HepG2 (cell line): Measurements from ENCODE around the gene HPS3. TPM values are rescaled to one million over a fixed set of nuclear protein-coding genes. Genes with fewer than 3 reads are reported as not detected.

Experiments
- ELF3 ChIP-seq: IDR thresholded peaks from 2 replicates; pipeline ENCODE4 v1.6.1; 2016; ENCODE audit warnings: missing genetic modification reagents, missing compliant biosample characterization
- KDM5A ChIP-seq: fragments of 200-600 bp; sonication (generic); IDR thresholded peaks from 2 replicates; pipeline ENCODE4 v1.7.0; 2018; ENCODE audit warnings: antibody characterized with exemption, mild to moderate bottlenecking, low read length, borderline replicate concordance
- MIXL1 ChIP-seq: IDR thresholded peaks from 2 replicates; pipeline ENCODE4 v1.6.1; 2016
- PLRG1 ChIP-seq: fragments of 450-650 bp; conservative IDR thresholded peaks from 2 replicates; pipeline ENCODE4 v1.6.1; 2016
- RARA ChIP-seq: IDR thresholded peaks from 2 replicates; pipeline ENCODE4 v1.6.1; 2016; ENCODE audit warnings: missing genetic modification reagents, missing compliant biosample characterization
- RBFOX2 ChIP-seq: fragments of 200-400 bp; formaldehyde crosslinking; IDR thresholded peaks from 2 replicates; pipeline ENCODE4 v1.6.1; 2017; ENCODE audit warnings: low read depth, mild to moderate bottlenecking, low read length
- SSRP1 ChIP-seq: IDR thresholded peaks from 2 replicates; pipeline ENCODE4 v1.6.1; 2016; ENCODE audit warnings: control low read depth
- TCF7L2 ChIP-seq: IDR thresholded peaks from 2 replicates; pipeline ENCODE4 v1.6.1; 2011; ENCODE audit warnings: mild to moderate bottlenecking, low read depth, low read length, moderate library complexity
- TEAD3 ChIP-seq: optimal IDR thresholded peaks from 2 replicates; pipeline ENCODE3; 2016; ENCODE audit warnings: borderline replicate concordance
- ZC3H4 ChIP-seq: sonication (generic); formaldehyde crosslinking; IDR thresholded peaks from 2 replicates; pipeline ENCODE4 v1.4.0; 2020; ENCODE audit warnings: missing genetic modification reagents, borderline replicate concordance
- ZNF180 ChIP-seq: sonication (generic); formaldehyde crosslinking; IDR thresholded peaks from 2 replicates; pipeline ENCODE4 v1.4.0; 2020; ENCODE audit warnings: low read depth, missing genetic modification reagents, borderline replicate concordance
- ZNF747 ChIP-seq: sonication (generic); formaldehyde crosslinking; IDR thresholded peaks from 2 replicates; pipeline ENCODE4 v1.8.1; 2023; ENCODE audit warnings: missing genetic modification reagents, mild to moderate bottlenecking, borderline replicate concordance
- ZNF768 ChIP-seq: sonication (generic); formaldehyde crosslinking; IDR thresholded peaks from 2 replicates; pipeline ENCODE4 v1.4.0; 2020; ENCODE audit warnings: missing genetic modification reagents
- ZNF788 ChIP-seq: sonication (generic); formaldehyde crosslinking; IDR thresholded peaks from 2 replicates; pipeline ENCODE4 v1.5.0; 2020; ENCODE audit warnings: mild to moderate bottlenecking, missing genetic modification reagents, borderline replicate concordance
- ZSCAN21 ChIP-seq: sonication (generic); formaldehyde crosslinking; IDR thresholded peaks from 2 replicates; pipeline ENCODE4 v1.8.0; 2022; ENCODE audit warnings: mild to moderate bottlenecking, missing genetic modification reagents, moderate library complexity, borderline replicate concordance
- ZSCAN30 ChIP-seq: sonication (generic); formaldehyde crosslinking; IDR thresholded peaks from 2 replicates; pipeline ENCODE4 v1.5.0; 2020; ENCODE audit warnings: mild to moderate bottlenecking, missing genetic modification reagents
- polyA plus RNA-seq, 8 experiments: library from polyadenylated mRNA; depleted of rRNA in 3 of 8; stranded (reverse) in 7 of 8; unstranded in 1 of 8; fragments of >200 nt; fragmentation: Illumina TruSeq in 4 of 8; extraction: Trizol in 4 of 8; gene quantifications; 2 replicates each; pipeline versions ENCODE4 v1.2.1 to v1.2.3, GENCODE V29; 2011 to 2016; ENCODE audit warnings: low read depth in 4 of 8, missing spikeins in 1 of 8, mixed read lengths in 1 of 8; ENCODE audit not compliant: insufficient read depth in 1 of 8
- total RNA-seq, 5 experiments: library from RNA; depleted of rRNA; stranded (reverse); fragments of >200 nt; fragmentation: Illumina TruSeq; extraction: Trizol; gene quantifications; 2 replicates each; pipeline ENCODE4 v1.2.3, GENCODE V29; 2016; ENCODE audit warnings: low read depth in 1 of 5
- TF ChIP-seq, protein P1 (sequence below): sonication (generic); formaldehyde crosslinking; IDR thresholded peaks from 2 replicates; pipeline ENCODE4 v1.5.0; 2020; ENCODE audit warnings: mild to moderate bottlenecking, missing genetic modification reagents, borderline replicate concordance
- TF ChIP-seq, protein P2 (sequence below), 2 experiments: sonication (generic) in 1 of 2; formaldehyde crosslinking in 1 of 2; IDR thresholded peaks; 2 replicates each; pipeline versions ENCODE4 v1.4.0 to v1.6.1; 2016 to 2020; ENCODE audit warnings: borderline replicate concordance in 1 of 2, low read depth in 1 of 2, mild to moderate bottlenecking in 1 of 2, missing genetic modification reagents in 1 of 2
- TF ChIP-seq, protein P3 (sequence below): IDR thresholded peaks from 2 replicates; pipeline ENCODE4 v1.6.1; 2012; ENCODE audit warnings: inconsistent platforms
- TF ChIP-seq, protein P4 (sequence below): IDR thresholded peaks from 2 replicates; pipeline ENCODE4 v1.4.0; 2020; ENCODE audit warnings: mild to moderate bottlenecking, missing genetic modification reagents

Gene HPS3
- total and polyA plus RNA-seq, 2 of the 13 experiments (the other 11 are each of a cell fraction or from before 2014, with no cell fraction given), result 9.5 to 18.9 TPM

DNA sequence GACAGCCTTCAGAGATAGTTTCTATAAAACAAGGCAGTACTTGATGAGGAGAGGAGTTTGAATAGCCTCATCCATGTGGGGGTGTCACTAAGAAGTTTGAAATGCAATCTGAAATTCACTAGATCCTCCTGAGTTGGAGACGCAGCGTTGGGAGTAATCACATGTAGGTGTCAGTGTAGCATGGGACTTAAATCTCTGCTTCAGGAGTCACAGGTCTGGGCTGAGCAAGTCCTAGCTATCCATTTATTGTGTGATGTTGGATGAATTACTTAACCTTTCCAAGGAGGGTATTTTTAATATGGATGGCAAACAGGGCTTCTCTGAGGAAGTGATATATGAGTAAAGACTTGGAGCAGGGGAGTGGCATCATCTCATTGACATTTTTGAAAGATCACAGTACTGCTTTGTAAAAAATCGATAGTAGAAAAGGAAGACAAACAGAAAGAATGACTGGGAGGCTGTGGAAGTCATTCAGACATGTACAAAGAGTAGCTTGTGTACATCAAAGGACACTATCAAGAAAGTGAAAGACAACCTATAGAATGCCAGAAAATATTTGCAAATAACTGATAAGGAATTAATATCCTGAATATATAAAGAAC lies 75.1 kb downstream of the HPS3 start (continued):
- peak; percentile 44; the same call in 1 of the 2 replicates for TF ChIP-seq RARA (CRISPR knock-in tag)
- no peak for TF ChIP-seq ZSCAN30 (CRISPR knock-in tag)
- TF ChIP-seq, protein P1, sequence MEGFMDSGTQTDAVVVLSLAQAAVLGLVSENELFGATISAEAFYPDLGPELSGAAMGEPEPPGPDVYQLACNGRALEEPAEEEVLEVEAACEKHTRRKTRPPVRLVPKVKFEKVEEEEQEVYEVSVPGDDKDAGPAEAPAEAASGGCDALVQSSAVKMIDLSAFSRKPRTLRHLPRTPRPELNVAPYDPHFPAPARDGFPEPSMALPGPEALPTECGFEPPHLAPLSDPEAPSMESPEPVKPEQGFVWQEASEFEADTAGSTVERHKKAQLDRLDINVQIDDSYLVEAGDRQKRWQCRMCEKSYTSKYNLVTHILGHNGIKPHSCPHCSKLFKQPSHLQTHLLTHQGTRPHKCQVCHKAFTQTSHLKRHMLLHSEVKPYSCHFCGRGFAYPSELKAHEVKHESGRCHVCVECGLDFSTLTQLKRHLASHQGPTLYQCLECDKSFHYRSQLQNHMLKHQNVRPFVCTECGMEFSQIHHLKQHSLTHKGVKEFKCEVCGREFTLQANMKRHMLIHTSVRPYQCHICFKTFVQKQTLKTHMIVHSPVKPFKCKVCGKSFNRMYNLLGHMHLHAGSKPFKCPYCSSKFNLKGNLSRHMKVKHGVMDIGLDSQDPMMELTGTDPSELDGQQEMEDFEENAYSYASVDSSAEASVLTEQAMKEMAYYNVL (CRISPR knock-in tag), result peak; percentile 57; the same call in 1 of the 2 replicates
- no peak for TF ChIP-seq KDM5A
- no peak for TF ChIP-seq PLRG1
- TF ChIP-seq SSRP1 (CRISPR knock-in tag), result no peak
- TF ChIP-seq, protein P2, sequence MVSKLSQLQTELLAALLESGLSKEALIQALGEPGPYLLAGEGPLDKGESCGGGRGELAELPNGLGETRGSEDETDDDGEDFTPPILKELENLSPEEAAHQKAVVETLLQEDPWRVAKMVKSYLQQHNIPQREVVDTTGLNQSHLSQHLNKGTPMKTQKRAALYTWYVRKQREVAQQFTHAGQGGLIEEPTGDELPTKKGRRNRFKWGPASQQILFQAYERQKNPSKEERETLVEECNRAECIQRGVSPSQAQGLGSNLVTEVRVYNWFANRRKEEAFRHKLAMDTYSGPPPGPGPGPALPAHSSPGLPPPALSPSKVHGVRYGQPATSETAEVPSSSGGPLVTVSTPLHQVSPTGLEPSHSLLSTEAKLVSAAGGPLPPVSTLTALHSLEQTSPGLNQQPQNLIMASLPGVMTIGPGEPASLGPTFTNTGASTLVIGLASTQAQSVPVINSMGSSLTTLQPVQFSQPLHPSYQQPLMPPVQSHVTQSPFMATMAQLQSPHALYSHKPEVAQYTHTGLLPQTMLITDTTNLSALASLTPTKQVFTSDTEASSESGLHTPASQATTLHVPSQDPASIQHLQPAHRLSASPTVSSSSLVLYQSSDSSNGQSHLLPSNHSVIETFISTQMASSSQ (IDR thresholded peaks at IDR 0.05; ENCODE audit: low read depth), result no peak
- TF ChIP-seq, protein P2 (CRISPR knock-in tag; IDR thresholded peaks at IDR 0.05; ENCODE audit: borderline replicate concordance), result peak; percentile 44; the same call in 1 of the 2 replicates
- peak; percentile 24 for TF ChIP-seq TEAD3 (CRISPR knock-in tag)
- no peak for TF ChIP-seq ZC3H4 (CRISPR knock-in tag)
- TF ChIP-seq, protein P3, sequence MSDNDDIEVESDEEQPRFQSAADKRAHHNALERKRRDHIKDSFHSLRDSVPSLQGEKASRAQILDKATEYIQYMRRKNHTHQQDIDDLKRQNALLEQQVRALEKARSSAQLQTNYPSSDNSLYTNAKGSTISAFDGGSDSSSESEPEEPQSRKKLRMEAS, result no peak
- no peak for TF ChIP-seq ZNF180 (CRISPR knock-in tag)
- TF ChIP-seq, protein P4, sequence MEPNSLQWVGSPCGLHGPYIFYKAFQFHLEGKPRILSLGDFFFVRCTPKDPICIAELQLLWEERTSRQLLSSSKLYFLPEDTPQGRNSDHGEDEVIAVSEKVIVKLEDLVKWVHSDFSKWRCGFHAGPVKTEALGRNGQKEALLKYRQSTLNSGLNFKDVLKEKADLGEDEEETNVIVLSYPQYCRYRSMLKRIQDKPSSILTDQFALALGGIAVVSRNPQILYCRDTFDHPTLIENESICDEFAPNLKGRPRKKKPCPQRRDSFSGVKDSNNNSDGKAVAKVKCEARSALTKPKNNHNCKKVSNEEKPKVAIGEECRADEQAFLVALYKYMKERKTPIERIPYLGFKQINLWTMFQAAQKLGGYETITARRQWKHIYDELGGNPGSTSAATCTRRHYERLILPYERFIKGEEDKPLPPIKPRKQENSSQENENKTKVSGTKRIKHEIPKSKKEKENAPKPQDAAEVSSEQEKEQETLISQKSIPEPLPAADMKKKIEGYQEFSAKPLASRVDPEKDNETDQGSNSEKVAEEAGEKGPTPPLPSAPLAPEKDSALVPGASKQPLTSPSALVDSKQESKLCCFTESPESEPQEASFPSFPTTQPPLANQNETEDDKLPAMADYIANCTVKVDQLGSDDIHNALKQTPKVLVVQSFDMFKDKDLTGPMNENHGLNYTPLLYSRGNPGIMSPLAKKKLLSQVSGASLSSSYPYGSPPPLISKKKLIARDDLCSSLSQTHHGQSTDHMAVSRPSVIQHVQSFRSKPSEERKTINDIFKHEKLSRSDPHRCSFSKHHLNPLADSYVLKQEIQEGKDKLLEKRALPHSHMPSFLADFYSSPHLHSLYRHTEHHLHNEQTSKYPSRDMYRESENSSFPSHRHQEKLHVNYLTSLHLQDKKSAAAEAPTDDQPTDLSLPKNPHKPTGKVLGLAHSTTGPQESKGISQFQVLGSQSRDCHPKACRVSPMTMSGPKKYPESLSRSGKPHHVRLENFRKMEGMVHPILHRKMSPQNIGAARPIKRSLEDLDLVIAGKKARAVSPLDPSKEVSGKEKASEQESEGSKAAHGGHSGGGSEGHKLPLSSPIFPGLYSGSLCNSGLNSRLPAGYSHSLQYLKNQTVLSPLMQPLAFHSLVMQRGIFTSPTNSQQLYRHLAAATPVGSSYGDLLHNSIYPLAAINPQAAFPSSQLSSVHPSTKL (CRISPR knock-in tag), result peak; percentile 74
- TF ChIP-seq ELF3 (CRISPR knock-in tag), result peak; percentile 45; the same call in 1 of the 2 replicates
- TF ChIP-seq ZNF747 (CRISPR knock-in tag), result no peak
- peak; percentile 87 for TF ChIP-seq TCF7L2
- no peak for TF ChIP-seq ZNF768 (CRISPR knock-in tag)
- peak; percentile 35; the same call in 1 of the 2 replicates for TF ChIP-seq RBFOX2
- no peak for TF ChIP-seq ZSCAN21 (CRISPR knock-in tag)
- TF ChIP-seq ZNF788, result no peak
- TF ChIP-seq MIXL1 (CRISPR knock-in tag), result peak; percentile 57; the same call in 1 of the 2 replicates
